Caco-2 (cell line): Measurements from ENCODE around the gene FCMR. TPM values are rescaled to one million over a fixed set of nuclear protein-coding genes. Genes with fewer than 3 reads are reported as not detected.

ENCODE experiments used
- Bru-seq: library from RNA; stranded (reverse); fragments of 400-500 nt; gene quantifications from one replicate; lab custom pipeline; 2021; lab: Mats Ljungman, UMichigan
- BruChase-seq, 2 experiments: library from RNA; stranded (reverse); fragments of 400-500 nt; gene quantifications; one replicate each; lab custom pipeline; 2021; lab: Mats Ljungman, UMichigan
- BruUV-seq: library from RNA; stranded (reverse); fragments of 400-500 nt; replicated peaks from 2 replicates; lab custom pipeline; 2021; lab: Mats Ljungman, UMichigan
- CTCF ChIA-PET: fragments of 300-600 bp; sonication (Branson Sonifier 250); formaldehyde crosslinking; loops from one replicate; lab custom pipeline; 2022; ENCODE audit warnings: antibody characterized with exemption; lab: Charles Lee
- POLR2A ChIA-PET: fragments of 300-600 bp; sonication (Branson Sonifier 250); formaldehyde crosslinking; loops from one replicate; lab custom pipeline; 2022; ENCODE audit warnings: antibody characterized with exemption; lab: Charles Lee
- DNase-seq, 2 experiments: peaks; one replicate each; pipeline versions ENCODE4 v3.0.0 to v3.0.0-alpha.2; 2020 to 2022
- H3K27me3 ChIP-seq: replicated peaks from 2 replicates; pipeline ENCODE4 v1.6.0; 2011; ENCODE audit warnings: low read length; ENCODE audit not compliant: control insufficient read depth, insufficient read depth
- H3K36me3 ChIP-seq: 2 replicates; pipeline ENCODE4 v1.5.1; 2011; ENCODE audit warnings: low read length; ENCODE audit not compliant: control insufficient read depth, insufficient read depth
- H3K4me1 ChIP-seq: fragments of 250-450 bp; sonication (Bioruptor Pico); 2 replicates; pipeline ENCODE4 v1.5.1; 2020; ENCODE audit warnings: mild to moderate bottlenecking
- H3K4me3 ChIP-seq: 2 replicates; pipeline ENCODE4 v1.5.1; 2011; ENCODE audit warnings: low read depth, mild to moderate bottlenecking, control low read depth, low read length
- H3K9me3 ChIP-seq: fragments of 250-450 bp; sonication (Bioruptor Pico); 2 replicates; pipeline ENCODE4 v1.5.1; 2020; ENCODE audit warnings: mild to moderate bottlenecking, moderate library complexity
- H3K27ac Mint-ChIP-seq: one replicate; pipeline ENCODE4 v1.8.0; 2022; ENCODE audit warnings: mixed read lengths; ENCODE audit not compliant: unreplicated experiment
- H3K27me3 Mint-ChIP-seq: one replicate; pipeline ENCODE4 v1.8.0; 2022; ENCODE audit warnings: mixed read lengths; ENCODE audit not compliant: insufficient read depth, unreplicated experiment
- H3K36me3 Mint-ChIP-seq: one replicate; pipeline ENCODE4 v1.8.0; 2022; ENCODE audit warnings: mild to moderate bottlenecking, mixed read lengths; ENCODE audit not compliant: insufficient read depth, unreplicated experiment
- H3K4me1 Mint-ChIP-seq: one replicate; pipeline ENCODE4 v1.8.0; 2022; ENCODE audit warnings: low read depth, mixed read lengths; ENCODE audit not compliant: unreplicated experiment
- H3K4me3 Mint-ChIP-seq: one replicate; pipeline ENCODE4 v1.8.0; 2022; ENCODE audit warnings: mild to moderate bottlenecking, moderate library complexity, mixed read lengths; ENCODE audit not compliant: unreplicated experiment
- H3K9me3 Mint-ChIP-seq: one replicate; pipeline ENCODE4 v1.8.0; 2022; ENCODE audit warnings: mixed read lengths; ENCODE audit not compliant: unreplicated experiment
- CTCF ChIP-seq, 2 experiments: fragments of 200-600 bp in 1 of 2; IDR thresholded peaks; 1 replicate in 1 of 2; 2 replicates in 1 of 2; pipeline versions ENCODE4 v1.5.1 to v1.8.0; 2011 to 2022; ENCODE audit warnings: antibody characterized with exemption in 1 of 2, control low read depth in 1 of 2, inconsistent platforms in 1 of 2, low read depth in 1 of 2, low read length in 1 of 2, mild to moderate bottlenecking in 1 of 2, moderate library complexity in 1 of 2; ENCODE audit not compliant: insufficient read depth in 1 of 2, severe bottlenecking in 1 of 2, unreplicated experiment in 1 of 2
- intact Hi-C: fragments of 100-400 bp; cut with micrococcal nuclease; formaldehyde crosslinking; loops from one replicate; pipeline ENCODE4 v1.10.0; 2022; ENCODE audit not compliant: unreplicated experiment
- long read RNA-seq: library from polyadenylated mRNA; stranded (forward); transcript quantifications from one replicate; pipeline ENCODE4 v2.0.0, GENCODE V29; 2022
- total RNA-seq: library from RNA; stranded (reverse); gene quantifications from 2 replicates; pipeline ENCODE4 v1.2.3, GENCODE V29; 2022

FCMR gene
- total RNA-seq: not detected in 2 replicates
- Bru-seq, nascent RNA: percentile 5 among the genes with signal in this experiment
- percentile 5 among the genes with signal in this experiment for BruChase-seq, experiment 1, labeled RNA remaining after a 2-hour chase
- BruChase-seq, experiment 2, labeled RNA remaining after a 6-hour chase: percentile 9 among the genes with signal in this experiment
- long read RNA-seq: 0 reads

- no peaks in the 10 kb centered on the region for H3K36me3 ChIP-seq
- no peak within 1 kb of the TSS for H3K4me3 ChIP-seq
- H3K4me1 ChIP-seq: no peaks in the 10 kb centered on the region
- Mint-ChIP-seq H3K4me3 (no peak within 1 kb of the TSS), H3K27ac (no peak within 1 kb of the TSS), H3K4me1 (no peaks in the 10 kb centered on the region), H3K27me3 (peaks cover under 1% of the 10 kb centered on the region), H3K9me3 (no peaks in the 10 kb centered on the region), H3K36me3 (no peaks in the 10 kb centered on the region)
- ChIA-PET POLR2A (no interaction called here), CTCF (no interaction called here)
- H3K27me3 ChIP-seq: no peaks in the 10 kb centered on the region
- no peaks in the 10 kb centered on the region for H3K9me3 ChIP-seq
- intact Hi-C loops: no loop called here
- BruUV-seq: no TSS peak
- DNase-seq: no peak
- TF ChIP-seq CTCF (IDR thresholded peaks at IDR 0.05; ENCODE audit: insufficient read depth in 1 of 2, low read depth in 1 of 2, low read length in 1 of 2, severe bottlenecking in 1 of 2, unreplicated experiment in 1 of 2): no peak
Observed at GRCh38 chr1:206921772-206922265, at the start of gene FCMR. Gene FCMR (minus strand): TSS chr1:206921941. CDS start chr1:206921854, 87 bp downstream.

- Mint-ChIP-seq H3K27ac (no peak overlapping the region), H3K27me3 (no peaks in the 10 kb centered on the region), H3K4me3 (no peak overlapping the region), H3K36me3 (no peaks in the 10 kb centered on the region), H3K4me1 (peaks cover 14% of the 10 kb centered on the region), H3K9me3 (no peaks in the 10 kb centered on the region)
- Histone ChIP-seq H3K36me3 (no peaks in the 10 kb centered on the region), H3K9me3 (no peaks in the 10 kb centered on the region), H3K4me1 (peaks cover 41% of the 10 kb centered on the region), H3K4me3 (no peak overlapping the region), H3K27me3 (no peaks in the 10 kb centered on the region)
- DNase-seq: no peak
- POLR2A ChIA-PET: no interaction called here
- no TSS peak for BruUV-seq
- CTCF ChIA-PET: no interaction called here
- TF ChIP-seq CTCF (IDR thresholded peaks at IDR 0.05; ENCODE audit: insufficient read depth in 1 of 2, low read depth in 1 of 2, low read length in 1 of 2, severe bottlenecking in 1 of 2, unreplicated experiment in 1 of 2): no peak
- intact Hi-C loops: no loop called here
Observed at GRCh38 chr1:206971029-206971655, 49.4 kb upstream of the FCMR start.

- no peaks in the 10 kb centered on the region for H3K27me3 Mint-ChIP-seq
- no peak within 1 kb of the TSS for H3K4me3 Mint-ChIP-seq
- CTCF ChIA-PET: no interaction called here
- peaks cover 14% of the 10 kb centered on the region for H3K4me1 Mint-ChIP-seq
- H3K4me1 ChIP-seq: peaks cover 41% of the 10 kb centered on the region
- H3K9me3 Mint-ChIP-seq: no peaks in the 10 kb centered on the region
- H3K36me3 ChIP-seq: no peaks in the 10 kb centered on the region
- no peaks in the 10 kb centered on the region for H3K9me3 ChIP-seq
- no peak within 1 kb of the TSS for H3K27ac Mint-ChIP-seq
- no peaks in the 10 kb centered on the region for H3K36me3 Mint-ChIP-seq
- intact Hi-C loops: no loop called here
- BruUV-seq: no TSS peak
- no peak within 1 kb of the TSS for H3K4me3 ChIP-seq
- no peaks in the 10 kb centered on the region for H3K27me3 ChIP-seq
- POLR2A ChIA-PET: no interaction called here
- DNase-seq: no peak
- no peak for TF ChIP-seq CTCF (IDR thresholded peaks at IDR 0.05; ENCODE audit: insufficient read depth in 1 of 2, low read depth in 1 of 2, low read length in 1 of 2, severe bottlenecking in 1 of 2, unreplicated experiment in 1 of 2)
Observed at GRCh38 chr1:206970446-206970845, 48.7 kb upstream of the FCMR start, which contains the start of gene FCAMR. Gene FCAMR (minus strand): TSS chr1:206970460. CDS start chr1:206970125, 335 bp downstream.
